ENCODE measurements around the gene DHRSX.

The DHRSX gene

DNA sequence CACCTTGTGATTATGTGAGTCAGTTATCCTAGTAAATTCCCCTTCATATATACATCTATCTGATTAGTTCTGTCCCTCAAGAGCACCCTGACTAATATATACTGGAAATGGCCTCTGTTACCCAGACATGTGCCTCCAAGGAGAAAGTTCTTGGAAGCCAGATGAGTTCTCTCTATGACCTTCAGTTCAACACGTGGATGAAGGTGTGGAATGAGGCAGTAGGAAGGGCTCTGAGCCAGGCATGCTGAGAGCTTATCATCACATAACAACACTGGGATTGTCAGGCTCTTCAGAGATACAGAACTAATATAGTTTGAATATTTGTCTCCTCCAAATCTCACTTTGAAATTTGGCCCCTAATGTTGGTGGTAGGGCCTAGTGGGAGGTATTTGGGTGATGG is 44.4 kb upstream of the DHRSX start:
- no peak for TF ChIP-seq CTCF (IDR thresholded peaks at IDR 0.05; ENCODE audit: insufficient read depth, low read length, poor library complexity, severe bottlenecking)
- Histone ChIP-seq H3K36me3 (ENCODE audit: control insufficient read depth, insufficient read depth, low read length) (no peaks in the 10 kb centered on the region), H3K4me3 (replicated peaks; ENCODE audit: low read depth, low read length) (no peak overlapping the region), H3K27me3 (replicated peaks; ENCODE audit: control insufficient read depth, insufficient read depth, low read length) (no peaks in the 10 kb centered on the region)
- DNase-seq (ENCODE audit: extremely low read depth, insufficient read length): no peak

GRCh38 chrX:2542826-2543521 is 42.2 kb upstream of the DHRSX start:
- Histone ChIP-seq H3K4me3 (replicated peaks; ENCODE audit: low read depth, low read length) (no peak overlapping the region), H3K27me3 (replicated peaks; ENCODE audit: control insufficient read depth, insufficient read depth, low read length) (no peaks in the 10 kb centered on the region), H3K36me3 (ENCODE audit: control insufficient read depth, insufficient read depth, low read length) (no peaks in the 10 kb centered on the region)
- TF ChIP-seq CTCF (IDR thresholded peaks at IDR 0.05; ENCODE audit: insufficient read depth, low read length, poor library complexity, severe bottlenecking): no peak
- DNase-seq (ENCODE audit: extremely low read depth, insufficient read length): no peak

- TF ChIP-seq CTCF (IDR thresholded peaks at IDR 0.05; ENCODE audit: insufficient read depth, low read length, poor library complexity, severe bottlenecking): no peak
- Histone ChIP-seq H3K36me3 (ENCODE audit: control insufficient read depth, insufficient read depth, low read length) (no peaks in the 10 kb centered on the region), H3K27me3 (replicated peaks; ENCODE audit: control insufficient read depth, insufficient read depth, low read length) (no peaks in the 10 kb centered on the region), H3K4me3 (replicated peaks; ENCODE audit: low read depth, low read length) (no peak overlapping the region)
- DNase-seq (ENCODE audit: extremely low read depth, insufficient read length): no peak
Observed at GRCh38 chrX:2541603-2542002, 40.8 kb upstream of the DHRSX start.

DNA sequence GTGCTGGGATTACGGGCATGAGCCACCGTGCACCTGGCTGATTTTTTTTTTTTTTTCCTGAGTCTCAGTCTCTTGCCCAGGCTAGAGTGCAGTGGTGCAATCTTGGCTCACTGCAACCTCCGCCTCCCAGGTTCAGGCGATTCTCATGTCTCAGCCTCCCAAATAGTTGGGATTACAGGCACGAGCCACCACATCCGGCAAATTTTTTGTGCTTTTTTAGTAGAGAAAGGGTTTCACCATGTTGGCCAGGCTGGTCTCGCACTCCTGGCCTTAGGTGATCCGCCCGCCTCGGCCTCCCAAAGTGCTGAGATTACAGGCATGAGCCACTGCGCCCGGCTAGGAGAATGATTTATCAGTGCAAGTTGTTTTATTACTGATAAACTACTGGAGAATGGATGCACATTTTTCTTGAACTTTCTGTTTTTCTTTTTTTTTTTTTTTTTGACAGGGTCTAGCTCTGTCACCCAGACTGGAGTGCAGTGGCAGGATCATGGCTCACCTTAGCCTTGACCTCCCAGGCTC is 39.7 kb upstream of the DHRSX start:
- Histone ChIP-seq H3K36me3 (ENCODE audit: control insufficient read depth, insufficient read depth, low read length) (no peaks in the 10 kb centered on the region), H3K4me3 (replicated peaks; ENCODE audit: low read depth, low read length) (no peak overlapping the region), H3K27me3 (replicated peaks; ENCODE audit: control insufficient read depth, insufficient read depth, low read length) (no peaks in the 10 kb centered on the region)
- no peak for TF ChIP-seq CTCF (IDR thresholded peaks at IDR 0.05; ENCODE audit: insufficient read depth, low read length, poor library complexity, severe bottlenecking)
- DNase-seq (ENCODE audit: extremely low read depth, insufficient read length): no peak

GRCh38 chrX:2539586-2539985 is 38.8 kb upstream of the DHRSX start:
- Histone ChIP-seq H3K4me3 (replicated peaks; ENCODE audit: low read depth, low read length) (no peak overlapping the region), H3K27me3 (replicated peaks; ENCODE audit: control insufficient read depth, insufficient read depth, low read length) (no peaks in the 10 kb centered on the region), H3K36me3 (ENCODE audit: control insufficient read depth, insufficient read depth, low read length) (no peaks in the 10 kb centered on the region)
- DNase-seq (ENCODE audit: extremely low read depth, insufficient read length): no peak
- no peak for TF ChIP-seq CTCF (IDR thresholded peaks at IDR 0.05; ENCODE audit: insufficient read depth, low read length, poor library complexity, severe bottlenecking)
